ENCODE data around the gene LDLRAD2.

LDLRAD2 gene

GRCh38 chr1:21845646-21846641 lies 33.9 kb downstream of the LDLRAD2 start:
- DNase-seq, result no peak

DNA sequence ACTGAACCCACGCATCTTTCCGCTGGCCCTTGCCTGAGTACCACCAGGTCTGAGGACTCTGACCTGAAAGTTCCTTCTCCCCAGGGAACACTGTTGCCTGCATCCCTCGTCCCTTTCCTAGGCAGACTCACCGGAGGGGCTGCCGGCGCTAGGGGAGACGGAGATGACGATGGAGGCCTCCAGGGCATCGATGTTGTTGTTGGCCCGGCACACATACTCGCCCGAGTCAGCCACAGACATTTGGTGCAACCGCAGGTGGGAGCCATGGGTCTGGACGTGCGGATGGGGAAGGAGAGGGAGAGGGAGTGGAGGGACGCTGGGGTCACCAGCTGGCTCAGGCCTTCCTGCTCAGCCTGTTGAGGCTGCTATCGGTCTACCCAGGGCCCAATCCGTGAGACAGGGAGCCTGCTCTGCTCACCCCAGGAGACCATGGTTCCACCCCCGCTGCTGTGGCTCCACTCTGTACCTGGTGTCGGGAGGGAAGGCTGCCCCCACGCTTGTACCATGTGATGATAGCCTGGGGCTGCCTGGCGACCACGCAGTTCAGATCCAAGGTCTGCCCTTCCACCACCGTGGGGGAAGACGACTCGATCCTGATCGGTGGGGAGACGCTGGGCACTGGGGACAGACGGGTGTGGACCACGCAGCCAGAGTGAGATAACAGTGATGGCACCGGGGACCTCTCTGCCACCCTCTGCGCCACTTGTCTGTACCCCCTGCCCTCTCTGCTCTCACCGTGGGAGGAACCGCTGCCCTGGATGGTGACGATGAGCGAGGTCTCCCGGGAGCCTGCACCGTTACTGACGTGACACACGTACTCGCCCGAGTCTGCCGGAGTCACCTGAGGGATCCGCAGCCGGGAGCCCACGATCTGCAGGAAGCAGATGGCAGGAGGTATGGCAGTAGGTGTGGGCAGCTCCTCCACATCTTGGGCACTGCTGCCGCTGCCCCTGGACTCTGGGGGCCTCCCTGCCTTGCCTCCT lies 35.4 kb downstream of the LDLRAD2 start:
- DNase-seq, result no peak

GRCh38 chr1:21848524-21849174 lies 36.6 kb downstream of the LDLRAD2 start:
- no peak for DNase-seq

DNA sequence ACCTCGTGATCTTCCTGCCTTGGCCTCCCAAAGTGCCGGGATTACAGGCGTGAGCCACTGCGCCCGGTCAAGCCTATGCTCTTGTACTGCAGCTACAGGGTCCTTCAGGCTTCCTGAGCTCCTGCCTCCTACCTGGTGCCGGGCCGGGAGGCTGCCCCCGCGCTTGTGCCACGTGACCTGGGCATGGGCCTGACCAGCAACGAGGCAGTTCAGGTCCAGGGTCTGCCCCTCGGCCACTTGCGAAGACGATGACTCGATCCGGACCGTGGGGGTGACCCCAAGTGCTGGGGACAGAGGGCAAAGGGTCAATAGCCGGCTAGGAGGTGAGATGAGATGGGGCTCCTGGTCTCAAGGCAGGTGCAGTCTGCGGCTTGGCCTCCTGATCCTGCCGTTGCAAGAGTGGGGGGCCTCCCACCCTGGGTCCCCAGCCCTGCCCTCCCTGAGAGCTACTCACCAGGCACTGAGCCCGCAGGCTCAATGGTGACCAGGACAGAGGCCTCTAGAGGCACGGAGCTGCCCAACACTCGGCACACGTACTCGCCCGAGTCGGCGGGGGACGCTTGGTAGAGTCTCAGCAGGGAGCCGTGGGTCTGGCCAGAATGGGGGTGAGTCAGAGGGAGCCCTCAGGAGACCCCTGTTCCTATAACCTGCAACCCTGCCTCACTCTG lies 38.0 kb downstream of the LDLRAD2 start:
- DNase-seq, result no peak

- DNase-seq, result no peak
Measured at GRCh38 chr1:21851430-21852250, 39.6 kb downstream of the LDLRAD2 start.

DNA sequence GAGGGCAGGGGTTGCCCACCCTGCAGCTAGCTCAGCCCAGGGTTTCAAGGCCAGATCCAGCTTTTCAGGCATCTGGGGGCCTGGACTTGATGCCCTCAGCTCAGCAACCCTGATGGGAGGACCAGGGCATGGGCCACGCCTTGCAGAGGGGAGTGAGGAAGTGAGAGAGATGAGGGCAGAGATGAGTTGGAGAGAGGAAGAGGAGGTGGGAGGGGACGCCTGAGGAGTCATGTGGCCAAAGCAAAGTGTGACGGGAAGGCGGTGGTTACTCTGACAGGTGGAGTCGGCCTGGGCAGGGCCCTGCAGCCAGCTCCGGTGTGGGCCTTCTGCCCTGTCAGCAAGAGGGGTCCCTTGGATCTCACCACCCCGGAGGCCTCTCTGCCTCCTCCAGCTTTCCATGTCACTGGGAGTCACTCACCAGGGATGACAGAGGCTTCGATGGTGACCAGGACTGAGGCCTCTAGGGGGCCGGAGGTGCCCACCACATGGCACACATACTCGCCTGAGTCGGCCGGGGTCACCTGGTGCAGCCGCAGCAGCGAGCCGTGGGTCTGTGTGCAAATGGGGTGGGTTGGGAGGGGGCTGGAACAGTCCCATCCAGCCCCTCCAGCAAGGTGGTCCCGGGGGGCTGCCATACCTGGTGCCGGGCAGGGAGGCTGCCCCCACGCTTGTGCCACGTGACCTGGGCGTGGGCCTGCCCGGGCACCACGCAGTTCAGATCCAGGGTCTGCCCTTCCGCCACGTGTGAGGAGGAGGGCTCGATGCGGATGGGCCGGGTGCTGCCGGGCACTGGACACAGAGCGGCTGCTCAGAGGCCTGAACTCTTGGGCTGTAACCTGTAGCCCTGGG lies 40.4 kb downstream of the LDLRAD2 start:
- no peak for DNase-seq

DNA sequence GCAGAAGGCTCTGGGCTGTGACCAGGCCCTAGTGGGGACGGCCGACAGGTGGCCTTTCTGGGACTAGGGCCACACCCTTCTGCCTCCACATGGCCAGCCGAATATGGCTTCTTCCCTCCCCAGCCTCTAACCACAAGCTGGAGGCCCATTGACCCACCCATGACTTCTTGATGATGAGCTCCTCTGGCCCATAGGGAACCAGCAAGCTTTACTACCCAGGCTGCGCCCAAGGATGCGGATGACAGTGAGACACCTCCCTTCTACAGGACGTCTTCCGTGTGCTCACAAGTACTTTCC lies 41.0 kb downstream of the LDLRAD2 start:
- DNase-seq, result no peak

GRCh38 chr1:21854090-21854750 lies 42.2 kb downstream of the LDLRAD2 start:
- DNase-seq, result no peak

DNA sequence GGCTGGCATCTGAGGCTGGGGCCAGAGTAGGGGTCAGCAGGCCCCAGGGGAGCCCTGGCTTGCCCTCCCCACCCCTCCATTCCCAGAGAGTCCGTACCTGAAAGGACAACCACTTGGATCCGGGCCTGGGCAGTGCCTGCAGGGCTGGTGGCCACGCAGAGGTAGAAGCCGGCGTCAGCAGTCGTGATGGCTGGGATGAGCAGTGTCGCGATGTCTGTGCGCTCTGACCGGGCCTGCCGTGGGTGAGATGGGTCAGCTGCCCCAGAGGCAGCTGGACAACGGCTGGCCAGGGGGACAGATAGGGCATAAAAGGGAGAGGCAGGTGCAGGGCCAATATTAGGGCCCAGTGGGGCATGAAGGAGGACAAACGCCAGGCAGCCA lies 42.7 kb downstream of the LDLRAD2 start:
- no peak for DNase-seq

DNA sequence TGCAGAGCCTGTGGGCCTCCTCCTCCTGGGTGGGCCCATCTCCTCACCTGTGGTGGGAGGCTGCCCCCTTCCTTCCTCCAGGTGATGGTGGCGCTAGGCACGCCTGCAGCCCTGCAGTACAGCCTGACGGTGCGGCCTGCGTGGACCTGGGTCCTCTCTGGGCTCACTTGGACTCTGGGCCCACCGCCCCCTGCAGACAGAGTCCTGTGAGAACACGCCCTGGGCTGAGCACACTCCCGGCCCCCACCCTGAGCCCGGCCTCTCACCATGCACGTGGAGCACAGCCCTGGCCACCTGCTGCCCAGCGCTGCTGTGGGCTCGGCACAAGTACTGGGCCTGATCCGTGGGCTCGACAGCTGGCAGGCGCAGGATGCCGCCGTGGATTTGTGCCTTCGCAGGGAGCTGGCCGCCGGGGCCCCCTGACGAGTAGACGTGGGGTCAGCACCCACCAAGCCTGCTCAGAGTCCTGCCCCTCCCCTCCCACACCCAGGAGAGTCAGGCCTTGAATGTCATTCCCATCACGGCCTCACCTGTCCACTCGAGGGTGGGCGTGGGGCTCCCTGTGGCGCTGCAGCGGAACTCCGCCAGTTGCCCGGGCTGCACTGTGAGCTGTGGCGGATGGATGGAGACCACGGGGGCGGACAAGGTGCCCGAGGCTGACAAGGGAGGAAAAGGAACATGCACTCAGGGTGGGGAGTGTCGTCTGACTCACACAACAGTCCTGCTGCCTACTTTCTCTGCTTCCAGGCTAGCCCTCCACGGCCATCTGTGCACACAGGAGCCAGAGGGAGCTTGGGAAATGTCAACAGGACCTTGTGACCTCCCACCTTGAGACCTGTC lies 43.4 kb downstream of the LDLRAD2 start:
- no peak for DNase-seq

DNA sequence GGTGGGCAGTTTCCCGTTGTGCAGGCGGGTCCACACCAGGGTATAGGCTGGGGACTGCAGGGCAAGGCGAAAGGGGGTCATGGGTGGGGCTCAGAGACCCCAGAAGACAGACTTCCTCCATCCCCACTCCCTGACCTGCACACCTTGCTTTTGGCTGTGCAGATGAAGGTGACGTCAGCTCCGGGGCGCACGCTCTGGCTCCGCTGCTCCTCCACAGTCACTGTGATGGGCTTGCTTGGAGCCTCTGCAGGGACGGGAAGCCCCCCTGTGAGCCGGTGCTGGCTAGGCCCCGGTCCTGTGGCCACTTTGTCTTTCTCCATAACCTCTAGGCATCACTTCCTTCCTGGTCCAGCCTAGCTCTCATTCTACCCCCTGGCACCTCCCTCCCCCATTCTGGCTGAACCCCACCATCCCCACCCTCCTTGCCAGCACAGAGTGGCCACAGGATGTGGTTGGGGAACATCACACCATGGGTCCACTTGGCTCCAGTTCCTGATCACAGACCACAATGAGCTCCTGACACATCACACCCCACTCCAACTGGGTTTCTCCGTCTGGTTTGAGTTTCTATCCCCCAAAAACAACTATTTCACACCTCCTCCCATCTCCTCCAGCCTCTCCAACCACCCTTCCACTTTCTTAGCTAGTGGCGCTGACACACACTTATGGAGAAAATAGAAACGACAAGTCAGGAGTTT lies 45.2 kb downstream of the LDLRAD2 start:
- no peak for DNase-seq

DNA sequence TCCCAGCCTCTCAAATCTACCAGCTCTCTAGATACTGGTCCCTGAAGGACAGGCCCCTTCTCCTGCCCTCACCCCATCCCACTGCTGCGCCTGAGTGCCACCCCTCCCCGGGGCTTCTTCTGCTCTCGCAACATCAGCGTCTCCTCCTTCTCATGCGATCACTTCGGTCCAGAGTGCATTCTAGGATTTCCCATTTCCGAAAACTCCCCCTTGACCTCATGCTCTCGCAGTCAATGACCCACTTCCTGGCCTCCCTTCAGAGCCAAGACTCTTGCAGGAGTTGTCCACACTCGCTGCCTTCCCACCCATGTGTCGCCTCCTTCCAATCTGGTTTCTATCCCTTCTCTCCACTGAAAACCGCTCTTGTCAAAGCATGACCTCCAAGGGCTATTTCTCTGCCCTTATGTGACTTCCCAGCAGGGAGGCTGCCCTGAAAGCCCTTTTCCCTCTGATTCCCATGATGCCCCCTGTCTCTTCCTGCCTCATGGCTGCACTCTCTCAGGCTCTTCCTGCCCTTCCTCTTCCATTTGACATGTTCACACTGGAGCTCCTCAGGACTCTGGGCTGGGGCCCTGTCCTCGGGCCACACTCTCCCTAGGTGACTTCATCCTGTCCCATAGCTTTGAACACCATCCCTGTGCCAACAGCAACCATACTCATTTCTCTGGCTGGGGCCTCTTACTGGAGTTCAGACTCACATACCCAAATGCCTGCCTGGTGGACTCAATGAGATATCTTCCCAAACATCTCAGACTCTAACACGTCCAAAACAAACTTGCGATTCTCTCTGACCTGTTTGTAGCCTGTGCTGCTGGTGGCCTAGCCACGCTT lies 46.0 kb downstream of the LDLRAD2 start:
- no peak for DNase-seq

- DNase-seq, result no peak
Measured at GRCh38 chr1:21859669-21860179, 47.7 kb downstream of the LDLRAD2 start.

DNA sequence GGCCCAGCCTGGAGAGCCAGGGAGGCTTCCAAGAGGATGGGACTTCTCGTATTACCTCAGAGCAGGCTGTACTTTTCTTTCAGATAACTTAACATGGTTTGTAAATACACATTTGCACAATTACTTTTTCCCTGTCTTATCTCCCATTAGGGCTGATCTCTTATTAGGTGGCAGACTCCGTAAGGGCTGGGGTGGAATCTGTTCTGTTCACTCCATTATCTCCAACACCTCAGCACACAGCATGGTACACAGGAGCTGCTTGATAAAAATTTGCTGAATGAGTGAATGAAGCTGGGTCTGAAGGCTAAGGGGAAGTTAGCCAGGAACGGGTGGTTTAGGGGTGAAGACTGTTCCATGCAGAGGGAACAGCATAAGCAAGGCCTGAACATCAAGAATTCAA lies 48.9 kb downstream of the LDLRAD2 start:
- DNase-seq, result no peak

- DNase-seq, result no peak
Measured at GRCh38 chr1:21861602-21862429, 49.8 kb downstream of the LDLRAD2 start.

- DNase-seq, result no peak
Measured at GRCh38 chr1:21863981-21864380, 51.9 kb downstream of the LDLRAD2 start.
